K562 (cell line): Measurements from ENCODE around the gene CDADC1. TPM values are rescaled to one million over a fixed set of nuclear protein-coding genes. Genes with fewer than 3 reads are reported as not detected.

Source experiments
- AFF1 ChIP-seq, 2 experiments: fragments of 450-650 bp; IDR thresholded peaks; 2 replicates each; pipeline ENCODE4 v1.6.1; 2018; ENCODE audit warnings: mild to moderate bottlenecking in 2 of 2, low read depth in 1 of 2; ENCODE audit not compliant: partially characterized antibody in 2 of 2
- CHD7 ChIP-seq: fragments of 200-600 bp; sonication (generic); IDR thresholded peaks from one replicate; pipeline ENCODE4 v1.6.1; 2012; ENCODE audit warnings: mild to moderate bottlenecking, low read depth, low read length, inconsistent platforms
- JUNB ChIP-seq: fragments of 450-650 bp; formaldehyde crosslinking; conservative IDR thresholded peaks from 2 replicates; pipeline ENCODE4 v1.4.0; 2020; ENCODE audit warnings: mild to moderate bottlenecking
- KAT7 ChIP-seq: sonication (generic); formaldehyde crosslinking; IDR thresholded peaks from 2 replicates; pipeline ENCODE4 v1.8.0; 2022; ENCODE audit warnings: missing genetic modification reagents, mild to moderate bottlenecking, borderline replicate concordance
- SMAD2 ChIP-seq: fragments of 150-350 bp; IDR thresholded peaks from 2 replicates; pipeline ENCODE4 v1.6.1; 2014; ENCODE audit warnings: low read depth, mild to moderate bottlenecking, low read length
- TOE1 ChIP-seq, 2 experiments: fragments of 450-650 bp in 1 of 2; sonication (generic) in 1 of 2; formaldehyde crosslinking in 1 of 2; IDR thresholded peaks; 2 replicates each; pipeline versions ENCODE4 v1.7.1 to v1.8.0; 2016 to 2022; ENCODE audit warnings: borderline replicate concordance in 2 of 2, mild to moderate bottlenecking in 2 of 2, antibody characterized with exemption in 1 of 2, inconsistent platforms in 1 of 2, low read depth in 1 of 2, missing genetic modification reagents in 1 of 2, moderate library complexity in 1 of 2
- ZBTB43 ChIP-seq: sonication (generic); formaldehyde crosslinking; IDR thresholded peaks from 2 replicates; pipeline ENCODE4 v1.8.0; 2023; ENCODE audit warnings: mild to moderate bottlenecking, missing genetic modification reagents
- ZNF282 ChIP-seq: sonication (generic); formaldehyde crosslinking; IDR thresholded peaks from 2 replicates; pipeline ENCODE4 v1.8.1; 2023; ENCODE audit warnings: missing genetic modification reagents
- polyA plus RNA-seq, 8 experiments: library from polyadenylated mRNA; depleted of rRNA in 4 of 8; stranded (reverse) in 5 of 8; unstranded in 3 of 8; fragments of >200 nt; fragmentation: Nextera tagmentation in 2 of 8; fragmentation: Illumina TruSeq in 1 of 8; extraction: Ambion mirVana in 2 of 8; extraction: Trizol in 1 of 8; gene quantifications; 2 replicates each; pipeline versions ENCODE4 v1.2.1 to v1.2.3, GENCODE V29; 2011 to 2014; ENCODE audit warnings: inconsistent platforms in 1 of 8, missing spikeins in 1 of 8
- total RNA-seq, 7 experiments: library from RNA; depleted of rRNA in 6 of 7; stranded (reverse); fragments of >200 nt in 6 of 7; fragmentation: Illumina TruSeq in 2 of 7; extraction: Trizol in 2 of 7; gene quantifications; 2 replicates each; pipeline versions ENCODE4 v1.2.1 to v1.2.3, GENCODE V29; 2011 to 2021; ENCODE audit warnings: low replicate concordance in 1 of 7

The CDADC1 gene
- total and polyA plus RNA-seq, 9 of the 15 experiments (the other 6 are each of a cell fraction or from before 2014, with no cell fraction given), result 4.1 to 11.8 (median 6.3) TPM

GRCh38 chr13:49300739-49301589 is 53.2 kb downstream of the CDADC1 start (continued):
- TF ChIP-seq ZBTB43 (CRISPR knock-in tag) (no peak), AFF1 (IDR thresholded peaks at IDR 0.05; ENCODE audit: low read depth in 1 of 2, partially characterized antibody in 2 of 2) (no peak), CHD7 (no peak), SMAD2 (no peak), KAT7 (no peak), ZNF282 (no peak), JUNB (no peak), TOE1 (IDR thresholded peaks at IDR 0.05; ENCODE audit: borderline replicate concordance) (0 out of 2 replicates have a peak, but pooled peaks have one; percentile 21), TOE1 (CRISPR knock-in tag; IDR thresholded peaks at IDR 0.05; ENCODE audit: borderline replicate concordance, low read depth) (no peak)
